Activated naive CD4-positive, alpha-beta T cell treated with Interleukin-2 at 50 U/mL for 16 hours (primary cell): ENCODE data around the gene CBX7.

Source experiments
- DNase-seq: peaks from one replicate; pipeline ENCODE4 v3.0.0-alpha.2; 2020

The CBX7 gene

DNA sequence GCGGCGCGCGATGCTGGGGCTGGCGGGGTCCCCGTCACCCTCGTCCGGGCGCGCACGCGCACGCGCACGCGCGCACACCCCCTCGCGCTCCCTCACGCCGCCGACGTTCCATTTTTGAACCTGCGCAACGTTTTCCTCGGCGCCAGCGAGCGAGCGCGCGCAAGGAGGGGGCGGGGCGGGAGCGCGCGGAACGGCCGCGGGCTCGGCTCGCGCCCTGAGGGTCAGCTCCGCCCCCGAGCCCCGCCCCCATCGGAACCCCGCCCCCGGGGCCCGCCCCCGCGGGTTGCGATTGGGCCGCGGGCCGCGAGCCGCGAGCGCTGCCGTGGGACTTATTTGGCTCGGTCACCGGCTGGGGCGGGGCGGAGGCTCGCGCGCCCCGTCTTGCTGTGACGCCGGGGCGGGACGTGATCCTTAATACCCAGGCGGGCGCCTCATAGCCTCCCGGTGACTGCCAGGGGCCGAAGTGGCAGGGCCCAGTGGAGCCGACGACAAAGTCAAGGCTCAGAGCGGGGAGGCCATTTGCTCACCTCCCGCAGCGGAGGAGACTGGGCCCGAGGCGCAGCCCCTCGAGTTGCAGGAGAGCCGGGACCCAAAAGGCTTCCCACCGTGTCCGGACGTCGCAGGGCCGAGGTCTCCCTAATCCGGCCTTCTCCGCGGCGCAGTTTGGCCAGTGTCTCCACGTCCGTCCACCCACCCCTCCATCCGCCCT is at the start of gene CBX7:
TSS of gene CBX7 (minus strand) at position 170 of the 709 bp plus-strand sequence. CDS start 236 bp downstream, outside the sequence.
- DNase-seq, result peak; percentile 90

GRCh38 chr22:39197578-39197977 is 45.1 kb upstream of the CBX7 start:
- no peak for DNase-seq

DNA sequence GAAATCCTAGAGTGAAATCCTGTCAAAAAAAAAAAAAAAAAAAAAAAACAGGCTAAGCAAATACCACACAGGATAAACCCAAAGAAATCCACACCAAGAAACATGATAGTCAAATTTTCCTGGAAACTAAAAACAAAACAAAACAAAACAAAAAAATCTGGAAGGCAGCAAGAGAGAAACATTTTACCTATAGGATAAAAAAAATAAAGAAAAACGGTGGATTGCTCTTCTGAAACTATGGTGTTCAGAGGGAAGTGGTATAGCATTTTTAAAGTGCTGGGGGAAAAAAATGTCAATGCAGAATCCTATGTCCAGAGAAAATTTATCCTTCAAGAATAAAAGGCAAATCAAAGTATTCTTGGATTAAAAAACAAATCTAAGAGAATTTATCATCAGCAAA is 41.6 kb upstream of the CBX7 start:
- no peak for DNase-seq

DNA sequence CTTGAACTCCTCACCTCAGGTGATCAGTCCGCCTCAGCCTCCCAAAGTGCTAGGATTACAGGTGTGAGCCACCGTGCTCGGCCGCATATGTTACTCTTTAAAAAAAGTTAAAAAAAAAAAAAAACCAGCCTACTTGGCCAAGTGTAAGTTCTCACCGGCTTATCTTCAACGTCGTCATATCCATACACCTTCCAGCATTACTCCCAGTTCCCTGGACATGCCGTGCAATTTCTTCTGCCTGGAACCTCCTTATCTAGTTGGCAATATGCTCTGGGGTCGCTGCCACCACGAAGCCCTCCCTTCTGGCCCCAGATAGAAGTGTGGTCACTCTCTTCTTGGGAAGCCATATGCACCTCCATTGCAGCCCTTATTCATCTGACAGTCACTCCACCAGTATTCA is 36.3 kb upstream of the CBX7 start:
- no peak for DNase-seq

- DNase-seq, result no peak
Observed at GRCh38 chr22:39185601-39186012, 33.1 kb upstream of the CBX7 start.

GRCh38 chr22:39184586-39185577 is 32.4 kb upstream of the CBX7 start:
- DNase-seq, result no peak

DNA sequence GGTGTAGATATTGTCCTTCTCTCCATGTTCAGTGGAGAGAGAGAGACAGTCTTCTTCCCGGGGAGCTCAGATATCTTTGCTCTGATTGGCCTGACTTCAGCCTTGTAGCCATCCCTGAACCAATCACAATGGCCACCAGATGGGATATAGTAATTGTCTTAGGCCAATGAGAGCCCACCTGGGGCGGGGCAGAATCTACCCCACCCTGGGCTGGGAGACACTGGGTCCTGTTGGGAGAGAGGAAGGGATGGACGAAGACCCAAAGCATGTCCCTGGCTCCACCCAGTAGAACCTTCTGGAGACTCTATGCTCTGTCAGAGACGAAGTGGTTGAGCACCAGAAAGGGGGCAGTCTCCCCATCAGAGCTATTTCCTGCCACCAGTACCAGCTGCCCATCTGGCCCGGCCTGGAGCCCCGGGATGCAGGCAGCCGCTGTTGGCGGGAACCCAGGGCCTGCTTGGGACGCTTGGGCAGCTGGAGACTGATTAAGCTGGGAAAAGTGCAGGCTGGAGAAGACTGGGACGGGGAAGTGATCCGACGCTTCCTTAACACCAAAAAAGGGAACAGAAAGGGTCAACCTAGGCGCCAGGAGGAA is 31.6 kb upstream of the CBX7 start:
- DNase-seq, result no peak

GRCh38 chr22:39182478-39183030 is 30.1 kb upstream of the CBX7 start:
- no peak for DNase-seq

GRCh38 chr22:39181778-39182177 is 29.3 kb upstream of the CBX7 start:
- no peak for DNase-seq

DNA sequence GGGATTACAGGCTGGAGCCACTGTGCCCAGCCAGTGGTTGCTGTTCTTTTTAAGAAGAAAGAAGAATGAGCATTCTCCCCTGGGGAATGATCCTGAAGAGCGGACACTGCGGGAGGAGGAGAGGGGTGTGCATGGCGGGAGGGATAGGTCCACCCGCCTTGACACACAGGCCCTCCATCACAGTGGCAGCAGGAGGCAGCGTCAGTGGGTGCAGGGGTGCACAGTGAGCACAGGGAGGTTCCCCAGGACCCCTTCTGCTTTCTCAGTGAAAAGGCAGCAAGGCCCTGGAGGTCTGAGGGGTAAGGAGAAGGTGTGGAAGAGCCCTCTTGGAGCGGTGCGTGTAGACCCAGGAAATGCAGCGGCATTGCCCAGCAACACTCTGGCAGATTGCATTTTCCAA is 28.9 kb upstream of the CBX7 start:
- no peak for DNase-seq

DNA sequence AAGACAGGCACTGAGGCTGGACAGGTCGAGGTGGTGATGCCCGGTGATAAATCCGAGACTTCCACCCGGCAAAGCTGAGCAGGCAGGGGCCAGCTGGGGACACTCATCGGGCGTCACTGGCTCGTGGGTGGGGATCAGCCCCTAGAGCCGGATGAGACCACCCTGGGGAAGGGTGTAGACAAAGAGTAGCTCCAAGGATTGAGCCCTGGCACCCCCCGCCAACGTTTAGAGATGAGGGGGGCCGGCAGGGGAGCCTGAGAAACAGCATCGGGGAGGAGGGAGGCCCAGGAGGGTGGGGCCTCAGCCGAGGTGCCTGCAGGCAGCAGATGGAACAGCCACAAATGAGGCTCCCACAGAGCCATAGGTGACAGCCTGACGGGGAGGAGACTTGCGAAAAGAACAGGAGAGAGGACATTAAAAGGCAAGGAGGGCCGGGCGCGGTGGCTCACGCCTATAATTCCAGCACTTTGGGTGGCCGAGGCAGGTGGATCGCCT is 27.4 kb upstream of the CBX7 start:
- no peak for DNase-seq

- DNase-seq, result no peak
Observed at GRCh38 chr22:39179401-39179827, 26.9 kb upstream of the CBX7 start.

- no peak for DNase-seq
Observed at GRCh38 chr22:39178206-39179111, 26.0 kb upstream of the CBX7 start.

GRCh38 chr22:39177791-39178190 is 25.3 kb upstream of the CBX7 start:
- no peak for DNase-seq

- no peak for DNase-seq
Observed at GRCh38 chr22:39177456-39177775, 24.9 kb upstream of the CBX7 start.

GRCh38 chr22:39176714-39177455 is 24.4 kb upstream of the CBX7 start:
- no peak for DNase-seq

DNA sequence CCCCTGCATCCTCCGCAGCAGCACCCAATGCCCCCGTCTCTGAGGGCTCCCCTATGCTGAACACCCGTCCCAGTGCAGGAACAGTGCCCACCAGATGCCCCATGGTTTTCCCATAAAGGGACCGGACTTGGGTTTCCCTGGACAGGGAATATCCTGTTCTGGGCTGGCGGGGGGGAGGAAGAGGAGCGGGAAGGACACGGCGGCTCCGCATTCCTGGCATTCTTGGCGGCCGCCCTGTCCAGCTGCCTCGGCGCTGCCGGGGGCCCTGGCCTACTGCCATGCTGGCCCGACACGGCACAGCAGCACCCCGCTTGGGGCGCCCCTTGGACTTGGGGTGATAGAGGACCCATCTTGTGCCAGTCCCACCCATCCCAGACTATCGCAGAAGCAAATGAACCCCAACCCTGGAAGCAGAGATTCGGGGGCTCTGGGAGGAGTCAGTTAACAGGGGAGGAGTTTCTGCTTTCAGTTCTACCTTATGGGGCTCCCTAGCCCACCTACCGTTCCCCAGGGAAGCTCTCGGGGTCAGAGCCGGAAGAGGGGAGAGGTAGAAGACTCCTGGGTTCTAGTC is 23.7 kb upstream of the CBX7 start:
- no peak for DNase-seq

- DNase-seq, result no peak
Observed at GRCh38 chr22:39175353-39176142, 23.1 kb upstream of the CBX7 start.

DNA sequence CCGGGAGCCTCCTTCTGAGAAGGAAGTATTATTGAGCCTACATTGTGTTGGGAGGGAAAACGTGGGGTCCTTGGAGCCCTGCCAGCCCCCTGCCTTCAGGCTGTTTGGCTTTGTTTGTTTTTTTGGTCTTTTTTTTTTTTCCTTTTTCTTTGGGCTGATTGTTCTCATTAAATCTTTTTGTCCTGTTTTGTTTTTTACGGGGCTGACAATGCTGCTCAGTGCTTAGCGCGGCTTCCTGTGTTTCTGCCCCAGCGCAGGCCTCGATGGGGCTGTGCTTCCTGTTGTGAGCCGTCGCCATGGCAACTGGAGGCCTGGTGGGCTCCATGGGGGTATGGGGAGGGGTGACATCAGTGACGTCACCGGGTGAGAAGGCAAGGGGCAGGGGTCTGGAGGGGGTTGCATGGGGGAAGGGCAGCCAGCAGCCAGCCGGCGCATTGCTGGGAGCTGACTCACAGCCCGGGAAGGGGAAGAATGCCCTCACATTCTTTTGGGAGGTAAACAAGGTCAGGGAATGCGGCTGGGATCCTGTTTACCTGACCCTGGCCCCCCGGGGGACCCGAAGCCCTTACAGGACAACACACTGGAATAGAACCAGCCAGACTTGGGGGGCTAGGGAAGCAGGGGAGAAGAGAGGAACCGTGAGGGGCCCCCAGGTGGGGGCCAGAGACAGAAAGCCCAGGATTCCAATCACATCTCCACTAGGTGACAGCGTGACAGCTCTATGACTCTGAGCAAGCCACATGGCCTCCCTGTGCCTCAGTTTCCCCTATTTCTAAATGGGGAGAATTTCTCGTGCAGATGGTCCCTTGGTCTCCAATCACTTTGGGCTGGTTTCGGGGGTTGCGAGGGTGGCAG is 22.2 kb upstream of the CBX7 start:
- peak; percentile 59 for DNase-seq
